Fibroblast of lung (primary cell): ENCODE measurements around the gene OR13C4.

Source experiments
- CTCF ChIP-seq, 2 donors: IDR thresholded peaks in 1 of 2; conservative IDR thresholded peaks in 1 of 2; 1 replicate in 1 of 2; 2 replicates in 1 of 2; pipeline ENCODE4 v1.5.1; 2011 to 2012; ENCODE audit warnings: low read length in 2 of 2, control low read depth in 1 of 2, inconsistent platforms in 1 of 2, low read depth in 1 of 2, mild to moderate bottlenecking in 1 of 2
- EZH2 ChIP-seq: IDR thresholded peaks from 2 replicates; pipeline ENCODE4 v1.5.1; 2012; ENCODE audit warnings: low read length, control low read depth, mild to moderate bottlenecking; ENCODE audit errors: missing control alignments

GRCh38 chr9:104568868-104569267, 41.9 kb upstream of the OR13C4 start, which contains the start of gene OR13C8:
- no peak for TF ChIP-seq CTCF (conservative IDR thresholded peaks at IDR 0.05 in 1 of 2, IDR thresholded peaks at IDR 0.05 in 1 of 2; ENCODE audit: low read depth in 1 of 2, low read length in 2 of 2)
- no peak for TF ChIP-seq EZH2
